CD4-positive, alpha-beta T cell (primary cell): ENCODE results near the gene LPIN2. TPM values are rescaled to one million over a fixed set of nuclear protein-coding genes. Genes with fewer than 3 reads are reported as not detected.

Source experiments
- ATAC-seq: fragments of 200-7000 bp; cut with Tn5 transposase; one replicate; pipeline ENCODE4 v1.10.0; 2022; ENCODE audit warnings: mild to moderate bottlenecking; ENCODE audit not compliant: poor library complexity
- CTCF ChIA-PET: fragments of 350-600 bp; sonication (Branson Sonifier 250); formaldehyde crosslinking; loops from one replicate; lab custom pipeline; 2021; ENCODE audit warnings: antibody characterized with exemption, inconsistent platforms; lab: Charles Lee
- POLR2A ChIA-PET: fragments of 350-600 bp; sonication (Branson Sonifier 250); formaldehyde crosslinking; loops from one replicate; lab custom pipeline; 2021; ENCODE audit warnings: antibody characterized with exemption, inconsistent platforms; lab: Charles Lee
- DNase-seq, 14 experiments: peaks; one replicate each; pipeline ENCODE4 v3.0.0-alpha.2; 2013 to 2020; ENCODE audit warnings: mixed read lengths in 2 of 14
- H3K27ac ChIP-seq, 2 donors: one replicate each; pipeline versions ENCODE4 v1.5.1 to v1.7.0; 2013; ENCODE audit warnings: low read length in 2 of 2, low read depth in 1 of 2, mild to moderate bottlenecking in 1 of 2
- H3K27me3 ChIP-seq, 2 experiments: 1 replicate in 1 of 2; 2 replicates in 1 of 2; pipeline versions ENCODE4 v1.6.1 to v1.7.0; 2013; ENCODE audit warnings: low read length in 2 of 2, control low read depth in 1 of 2, mild to moderate bottlenecking in 1 of 2, moderate library complexity in 1 of 2; ENCODE audit not compliant: insufficient read depth in 2 of 2, control insufficient read depth in 1 of 2
- H3K36me3 ChIP-seq: one replicate; pipeline ENCODE4 v1.6.1; 2013; ENCODE audit warnings: low read length, control low read depth; ENCODE audit not compliant: insufficient read depth
- H3K4me1 ChIP-seq: one replicate; pipeline ENCODE4 v1.6.1; 2013; ENCODE audit warnings: low read length, control low read depth; ENCODE audit not compliant: insufficient read depth
- H3K4me3 ChIP-seq: one replicate; pipeline ENCODE4 v1.5.1; 2013; ENCODE audit warnings: mild to moderate bottlenecking, low read length, moderate library complexity
- H3K9me3 ChIP-seq, 2 experiments: 1 replicate in 1 of 2; 2 replicates in 1 of 2; pipeline versions ENCODE4 v1.6.1 to v1.7.0; 2013; ENCODE audit warnings: low read length in 2 of 2, mild to moderate bottlenecking in 2 of 2, control low read depth in 1 of 2, moderate library complexity in 1 of 2; ENCODE audit not compliant: control insufficient read depth in 1 of 2, insufficient read depth in 1 of 2
- H3K27ac Mint-ChIP-seq: one replicate; pipeline ENCODE4 v1.8.0; 2020; ENCODE audit warnings: mixed read lengths
- H3K27me3 Mint-ChIP-seq: one replicate; pipeline ENCODE4 v1.8.0; 2021; ENCODE audit warnings: mixed read lengths
- H3K36me3 Mint-ChIP-seq: one replicate; pipeline ENCODE4 v1.8.0; 2021; ENCODE audit warnings: low read depth, mixed read lengths
- H3K4me1 Mint-ChIP-seq: one replicate; pipeline ENCODE4 v1.8.0; 2021; ENCODE audit warnings: low read depth, mixed read lengths
- H3K4me3 Mint-ChIP-seq: one replicate; pipeline ENCODE4 v1.8.0; 2020; ENCODE audit warnings: mild to moderate bottlenecking, mixed read lengths
- H3K9me3 Mint-ChIP-seq: one replicate; pipeline ENCODE4 v1.8.0; 2020; ENCODE audit warnings: mixed read lengths
- CTCF ChIP-seq: fragments of 200-600 bp; IDR thresholded peaks from one replicate; pipeline ENCODE4 v1.8.0; 2022; ENCODE audit warnings: antibody characterized with exemption, mild to moderate bottlenecking
- intact Hi-C, 2 experiments: fragments of 100-400 bp; cut with DNase I in 1 of 2; cut with micrococcal nuclease in 1 of 2; formaldehyde crosslinking; loops; one replicate each; pipeline versions ENCODE4 v1.15.1 to v1.9.0; 2023 to 2025; cut with DNase I, micrococcal nuclease
- total RNA-seq, 174 experiments: library from RNA in 2 of 174; stranded (reverse) in 2 of 174; gene quantifications; one replicate each; pipeline ENCODE4 v1.2.3 and lab custom pipeline; 2021 to 2026

The LPIN2 gene
- total RNA-seq, 2 experiments from 2014 or later = 48.7 to 49.0 TPM

GRCh38 chr18:3015851-3016250 is 2.9 kb upstream of the LPIN2 start:
- intact Hi-C loops = loop anchor here in 1 of 2 experiments (2.0 kb wide), 1 partner anchor 45 kb away; no protein-coding TSS in a partner anchor
- Histone ChIP-seq H3K4me1 (peaks cover 50% of the 10 kb centered on the region), H3K4me3 (no peak overlapping the region), H3K27me3 (no peaks in the 10 kb centered on the region), H3K9me3 (no peaks in the 10 kb centered on the region), H3K36me3 (peaks cover 7% of the 10 kb centered on the region), H3K27ac (no peak overlapping the region)
- ChIA-PET POLR2A (interaction anchor here (1.4 to 8.5 kb wide), 2 partner anchors 45 to 230 kb away, joined by 3 to 120 read pairs; no protein-coding TSS in a partner anchor), CTCF (interaction anchor here (1.4 to 2.9 kb wide), 3 partner anchors 21 to 230 kb away, joined by 3 to 15 read pairs (median 10); no protein-coding TSS in a partner anchor)
- Mint-ChIP-seq H3K9me3 (no peaks in the 10 kb centered on the region), H3K4me3 (peak overlapping the region; percentile 77), H3K4me1 (peaks cover 54% of the 10 kb centered on the region), H3K36me3 (peaks cover 18% of the 10 kb centered on the region), H3K27me3 (no peaks in the 10 kb centered on the region), H3K27ac (peak overlapping the region; percentile 74)
- ATAC-seq = no peak
- DNase-seq = no peak
- TF ChIP-seq CTCF = no peak

- peak in 2 of 14 experiments; percentile 36 to 39 for DNase-seq
- POLR2A ChIA-PET = interaction anchor here (1.0 to 8.5 kb wide), 4 partner anchors 10 to 233 kb away, joined by 3 to 120 read pairs (median 3); no protein-coding TSS in a partner anchor
- Mint-ChIP-seq H3K27ac (peak overlapping the region; percentile 74), H3K27me3 (no peaks in the 10 kb centered on the region), H3K4me3 (peak overlapping the region; percentile 77), H3K4me1 (peaks cover 60% of the 10 kb centered on the region), H3K36me3 (peaks cover 23% of the 10 kb centered on the region), H3K9me3 (no peaks in the 10 kb centered on the region)
- CTCF ChIA-PET = interaction anchor here (0.9 to 2.9 kb wide), 5 partner anchors 21 to 231 kb away, joined by 3 to 15 read pairs (median 3); no protein-coding TSS in a partner anchor
- no peak for TF ChIP-seq CTCF
- no peak for ATAC-seq
- intact Hi-C loops = no loop called here
- Histone ChIP-seq H3K4me1 (peaks cover 56% of the 10 kb centered on the region), H3K4me3 (no peak overlapping the region), H3K27ac (no peak overlapping the region), H3K27me3 (no peaks in the 10 kb centered on the region), H3K9me3 (no peaks in the 10 kb centered on the region), H3K36me3 (peaks cover 12% of the 10 kb centered on the region)
Measured at GRCh38 chr18:3015204-3015592, 2.3 kb upstream of the LPIN2 start.

DNA sequence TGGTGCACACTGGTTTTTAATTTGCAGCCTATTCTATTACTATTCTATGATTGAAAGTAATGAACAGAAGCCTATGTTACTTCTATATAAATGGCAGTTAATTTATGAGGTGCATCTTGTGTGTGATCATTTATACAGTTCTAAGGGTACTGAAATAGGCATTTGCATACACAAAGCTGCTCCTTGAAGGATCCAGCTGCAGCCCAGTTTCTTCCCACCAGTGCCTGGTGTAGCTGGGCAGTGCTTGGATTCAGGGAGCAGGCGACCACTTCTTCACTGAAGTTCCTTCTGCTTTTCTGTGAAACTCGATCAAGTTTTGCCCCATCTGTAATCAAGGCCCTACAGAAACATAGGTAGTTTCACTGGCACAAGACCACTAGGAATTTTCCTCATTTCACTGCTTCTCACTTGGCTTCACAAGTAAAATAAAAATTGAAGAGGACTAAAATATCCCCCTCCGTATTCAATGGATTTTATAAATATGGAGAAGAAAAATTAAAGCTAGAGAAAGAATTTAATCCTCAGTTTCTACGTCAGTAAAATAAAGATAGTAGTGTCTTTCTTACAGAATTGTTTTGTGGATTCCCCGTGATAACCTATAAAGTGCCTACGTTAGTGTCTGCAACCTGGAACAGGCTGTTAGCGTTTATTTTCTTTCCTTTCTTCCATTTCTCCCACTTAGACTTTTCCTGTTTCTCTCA is 1.7 kb upstream of the LPIN2 start:
- ChIA-PET CTCF (interaction anchor here (0.7 to 2.9 kb wide), 6 partner anchors 20 to 231 kb away, joined by 3 to 15 read pairs (median 4); no protein-coding TSS in a partner anchor), POLR2A (interaction anchor here (1.0 to 8.5 kb wide), 3 partner anchors 9 to 233 kb away, joined by 3 to 120 read pairs (median 3); no protein-coding TSS in a partner anchor)
- Histone ChIP-seq H3K27me3 (no peaks in the 10 kb centered on the region), H3K27ac (no peak overlapping the region), H3K4me1 (peaks cover 61% of the 10 kb centered on the region), H3K4me3 (no peak overlapping the region), H3K36me3 (peaks cover 12% of the 10 kb centered on the region), H3K9me3 (no peaks in the 10 kb centered on the region)
- DNase-seq (no peak), ATAC-seq (no peak)
- no peaks in the 10 kb centered on the region for H3K9me3 Mint-ChIP-seq
- peak overlapping the region; percentile 77 for H3K4me3 Mint-ChIP-seq
- TF ChIP-seq CTCF = no peak
- peaks cover 66% of the 10 kb centered on the region for H3K4me1 Mint-ChIP-seq
- intact Hi-C loops = loop anchor here in 1 of 2 experiments (5.0 kb wide), 2 partner anchors 52 to 438 kb away; partner anchors contain the start of gene TGIF1
- peaks cover 29% of the 10 kb centered on the region for H3K36me3 Mint-ChIP-seq
- peak overlapping the region; percentile 74 for H3K27ac Mint-ChIP-seq
- H3K27me3 Mint-ChIP-seq = no peaks in the 10 kb centered on the region
